Epithelial cell of proximal tubule (primary cell): ENCODE measurements around the gene ITPK1. TPM values are rescaled to one million over a fixed set of nuclear protein-coding genes. Genes with fewer than 3 reads are reported as not detected.
A peak's percentile ranks its signal among the peaks of the same experiment; 100 is the strongest.

Experiments used
- DNase-seq: peaks from one replicate; pipeline ENCODE4 v3.0.0-alpha.2; 2011; ENCODE audit warnings: low read depth
- H3K4me3 ChIP-seq: 2 replicates; pipeline ENCODE4 v1.5.1; 2011; ENCODE audit warnings: low read depth, mild to moderate bottlenecking, low read length
- total RNA-seq: library from RNA; depleted of rRNA; stranded (reverse); fragments of >200 nt; gene quantifications from 2 replicates; pipeline ENCODE4 v1.2.3, GENCODE V29; 2015
- TF ChIP-seq, protein P1 (sequence below): conservative IDR thresholded peaks from 2 replicates; pipeline ENCODE4 v1.5.1; 2012; ENCODE audit warnings: low read depth, mild to moderate bottlenecking, low read length

ITPK1 gene
- total RNA-seq, 1 donor from 2014 or later, result 22.7 TPM

DNA sequence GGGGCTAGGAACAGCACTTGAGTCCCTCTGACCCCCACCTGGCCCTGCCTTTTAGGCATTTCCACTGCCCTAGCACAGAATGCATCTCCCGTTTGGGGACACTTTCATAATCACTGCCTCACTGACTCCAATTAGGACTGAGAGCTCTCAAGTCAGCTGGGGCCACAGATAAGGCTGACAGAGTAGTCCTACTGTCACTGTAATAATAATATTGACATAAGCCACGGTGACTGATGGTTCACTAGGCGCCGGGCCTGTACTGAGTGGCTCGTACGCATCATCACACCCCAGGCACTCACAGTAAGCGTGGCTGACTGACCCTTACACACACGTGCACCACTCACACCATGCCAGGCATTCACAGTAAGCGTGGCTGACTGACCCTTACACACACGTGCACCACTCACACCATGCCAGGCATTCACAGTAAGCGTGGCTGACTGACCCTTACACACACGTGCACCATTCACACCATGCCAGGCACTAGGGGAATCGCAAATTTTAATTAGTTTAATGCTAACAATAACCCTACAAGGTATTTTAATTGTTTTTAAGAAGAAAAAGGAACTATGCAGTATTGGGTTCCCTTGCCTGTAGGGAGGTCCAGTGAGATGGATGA, 105.1 kb downstream of the ITPK1 start:
- TF ChIP-seq, protein P1, sequence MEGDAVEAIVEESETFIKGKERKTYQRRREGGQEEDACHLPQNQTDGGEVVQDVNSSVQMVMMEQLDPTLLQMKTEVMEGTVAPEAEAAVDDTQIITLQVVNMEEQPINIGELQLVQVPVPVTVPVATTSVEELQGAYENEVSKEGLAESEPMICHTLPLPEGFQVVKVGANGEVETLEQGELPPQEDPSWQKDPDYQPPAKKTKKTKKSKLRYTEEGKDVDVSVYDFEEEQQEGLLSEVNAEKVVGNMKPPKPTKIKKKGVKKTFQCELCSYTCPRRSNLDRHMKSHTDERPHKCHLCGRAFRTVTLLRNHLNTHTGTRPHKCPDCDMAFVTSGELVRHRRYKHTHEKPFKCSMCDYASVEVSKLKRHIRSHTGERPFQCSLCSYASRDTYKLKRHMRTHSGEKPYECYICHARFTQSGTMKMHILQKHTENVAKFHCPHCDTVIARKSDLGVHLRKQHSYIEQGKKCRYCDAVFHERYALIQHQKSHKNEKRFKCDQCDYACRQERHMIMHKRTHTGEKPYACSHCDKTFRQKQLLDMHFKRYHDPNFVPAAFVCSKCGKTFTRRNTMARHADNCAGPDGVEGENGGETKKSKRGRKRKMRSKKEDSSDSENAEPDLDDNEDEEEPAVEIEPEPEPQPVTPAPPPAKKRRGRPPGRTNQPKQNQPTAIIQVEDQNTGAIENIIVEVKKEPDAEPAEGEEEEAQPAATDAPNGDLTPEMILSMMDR, result no peak
- no peak for DNase-seq
- H3K4me3 ChIP-seq, result no peak overlapping the region

DNA sequence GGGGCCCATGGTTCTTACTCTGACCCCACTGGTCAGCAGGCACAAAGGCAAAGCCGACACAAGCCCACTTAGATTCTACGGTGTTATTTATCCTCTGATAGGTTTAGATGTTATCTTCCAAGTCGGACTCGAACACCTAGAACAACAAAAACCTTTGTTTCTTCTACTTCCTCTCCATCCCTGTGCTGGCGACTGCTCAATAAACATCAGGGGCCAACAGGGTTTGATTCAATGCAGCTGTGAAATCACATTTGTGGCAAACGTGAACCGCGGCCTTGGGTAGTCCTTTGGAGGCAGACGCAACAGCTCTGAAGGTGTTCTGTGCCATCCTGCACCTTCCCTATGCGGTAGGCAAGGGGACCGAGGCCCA, 105.6 kb downstream of the ITPK1 start:
- H3K4me3 ChIP-seq, result no peak overlapping the region
- TF ChIP-seq, protein P1, result no peak
- no peak for DNase-seq

DNA sequence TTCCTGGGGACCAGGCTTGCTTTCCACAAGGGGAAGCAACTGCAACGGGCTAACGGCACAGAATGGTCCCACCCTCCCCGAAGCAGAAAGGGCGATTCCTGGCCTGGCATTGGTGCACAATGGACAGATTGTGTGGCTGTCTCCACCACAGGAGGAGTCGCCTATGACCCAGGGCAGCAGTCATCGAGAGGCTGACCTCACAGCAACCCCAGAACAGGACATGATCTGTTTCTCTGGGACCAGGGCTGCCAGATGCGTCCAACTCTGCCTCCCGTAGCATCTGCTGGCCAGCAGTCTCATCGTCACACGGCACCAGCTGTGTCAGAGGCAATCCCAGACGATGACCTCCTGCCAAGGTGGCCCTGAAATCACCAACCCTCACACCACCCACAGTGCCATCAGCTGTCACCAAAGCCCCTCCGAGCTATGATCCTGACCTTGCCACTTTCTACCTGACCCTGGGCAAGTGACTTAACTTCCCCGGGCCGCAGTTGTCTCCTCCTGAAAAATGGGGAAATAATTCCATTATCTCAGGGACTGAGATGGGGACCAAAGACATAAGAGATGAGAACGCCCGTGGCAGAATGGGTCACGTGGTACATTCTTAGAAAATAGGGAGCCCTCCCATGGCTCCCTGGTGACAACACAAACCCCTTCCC, 106.1 kb downstream of the ITPK1 start:
- H3K4me3 ChIP-seq, result no peak overlapping the region
- DNase-seq, result no peak
- TF ChIP-seq, protein P1, result no peak

DNA sequence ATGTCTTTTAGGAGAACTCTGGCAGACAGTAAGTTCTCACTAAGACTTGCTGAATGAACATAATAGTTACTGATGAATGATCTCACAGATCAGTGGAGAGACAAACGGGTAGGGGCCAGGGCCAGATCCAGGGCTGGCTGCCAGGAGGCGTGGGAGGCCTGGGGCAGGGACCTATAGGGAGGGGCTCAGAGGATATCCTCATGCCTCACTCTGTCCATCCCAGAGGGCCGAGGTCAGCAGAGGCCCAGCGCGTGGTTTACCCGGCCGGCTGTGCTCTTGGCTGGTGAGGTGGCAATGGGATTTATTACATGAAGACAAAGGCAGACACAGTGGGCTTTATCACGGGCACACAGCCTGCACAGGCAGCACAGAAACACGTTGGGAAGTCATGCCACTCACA, 107.3 kb downstream of the ITPK1 start:
- H3K4me3 ChIP-seq, result no peak overlapping the region
- TF ChIP-seq, protein P1, result no peak
- no peak for DNase-seq

DNA sequence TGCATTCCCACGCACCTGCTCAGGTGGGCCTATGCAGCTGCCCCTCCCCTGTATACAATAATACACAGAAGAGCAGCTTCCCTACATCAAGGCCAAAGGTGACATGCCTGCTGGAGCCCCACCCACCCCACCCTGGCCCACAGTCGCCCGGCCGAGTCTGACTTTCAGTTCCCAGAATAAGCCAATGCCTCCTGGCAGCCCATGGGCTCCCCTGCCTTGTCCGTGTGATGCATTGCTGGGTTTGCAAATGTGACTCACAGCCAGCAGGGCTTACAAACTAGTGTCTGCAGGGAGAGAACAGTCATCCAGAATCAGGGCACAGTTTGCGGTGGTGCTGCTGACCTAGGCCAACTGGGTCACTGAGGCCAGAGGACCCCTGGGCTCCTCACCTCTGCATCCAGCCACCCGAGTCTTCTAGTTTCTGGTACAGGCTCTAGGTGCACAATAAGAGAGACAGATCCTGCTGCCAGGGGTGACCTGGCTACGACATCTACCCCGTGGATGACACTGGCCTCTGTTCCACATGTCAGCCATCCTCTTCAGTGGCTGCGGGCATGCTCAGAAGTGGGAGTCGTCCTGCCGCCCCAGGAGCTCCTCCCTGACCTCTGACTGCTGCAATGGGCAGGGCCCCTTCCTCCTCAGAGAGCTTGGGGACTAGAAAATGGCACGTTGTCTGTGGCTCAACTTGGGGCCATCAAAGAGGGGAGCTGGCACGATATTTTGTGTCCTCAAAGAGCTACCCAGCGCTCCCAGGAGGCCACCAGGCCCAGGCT, 108.3 kb downstream of the ITPK1 start:
- TF ChIP-seq, protein P1, result no peak
- H3K4me3 ChIP-seq, result no peak overlapping the region
- peak; percentile 36 for DNase-seq

DNA sequence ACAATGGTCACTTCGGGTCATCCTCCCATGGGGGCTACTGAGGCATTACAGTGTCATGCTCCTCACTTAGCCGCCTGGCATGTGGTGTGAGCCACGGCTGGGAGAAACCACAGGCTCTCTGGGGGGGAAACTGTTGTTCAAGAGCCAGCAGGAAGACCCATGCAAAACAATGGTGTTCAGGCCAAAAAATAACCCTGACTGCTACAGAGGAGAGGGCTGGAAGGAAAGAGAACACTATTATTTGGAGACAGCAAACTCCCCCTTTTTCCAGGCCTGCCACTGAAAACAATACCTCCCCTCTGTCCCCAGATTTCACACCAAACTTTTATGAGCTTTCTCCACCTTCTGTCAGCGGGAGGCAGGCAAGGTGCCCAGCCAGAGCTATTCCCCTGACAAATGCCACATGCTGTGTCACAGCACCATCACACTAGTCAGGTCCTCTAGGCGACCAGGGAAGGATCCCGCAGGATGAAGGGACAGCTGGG, 109.1 kb downstream of the ITPK1 start:
- no peak overlapping the region for H3K4me3 ChIP-seq
- DNase-seq, result no peak
- TF ChIP-seq, protein P1, result no peak
